Uterine smooth muscle cell (primary cell): ENCODE data around the gene PHLDB3. TPM values are rescaled to one million over a fixed set of nuclear protein-coding genes. Genes with fewer than 3 reads are reported as not detected.

Experiments
- total RNA-seq: library from RNA; depleted of rRNA; stranded (reverse); fragments of >200 nt; gene quantifications from 2 replicates; pipeline ENCODE4 v1.2.3, GENCODE V29; 2014

Gene PHLDB3
- 6.4 and 11.6 TPM in 2 replicates for total RNA-seq

GRCh38 chr19:43504426-43505185 is at the start of gene PHLDB3:
Gene PHLDB3 (minus strand): TSS chr19:43504746. CDS start chr19:43504118, 628 bp downstream.

DNA sequence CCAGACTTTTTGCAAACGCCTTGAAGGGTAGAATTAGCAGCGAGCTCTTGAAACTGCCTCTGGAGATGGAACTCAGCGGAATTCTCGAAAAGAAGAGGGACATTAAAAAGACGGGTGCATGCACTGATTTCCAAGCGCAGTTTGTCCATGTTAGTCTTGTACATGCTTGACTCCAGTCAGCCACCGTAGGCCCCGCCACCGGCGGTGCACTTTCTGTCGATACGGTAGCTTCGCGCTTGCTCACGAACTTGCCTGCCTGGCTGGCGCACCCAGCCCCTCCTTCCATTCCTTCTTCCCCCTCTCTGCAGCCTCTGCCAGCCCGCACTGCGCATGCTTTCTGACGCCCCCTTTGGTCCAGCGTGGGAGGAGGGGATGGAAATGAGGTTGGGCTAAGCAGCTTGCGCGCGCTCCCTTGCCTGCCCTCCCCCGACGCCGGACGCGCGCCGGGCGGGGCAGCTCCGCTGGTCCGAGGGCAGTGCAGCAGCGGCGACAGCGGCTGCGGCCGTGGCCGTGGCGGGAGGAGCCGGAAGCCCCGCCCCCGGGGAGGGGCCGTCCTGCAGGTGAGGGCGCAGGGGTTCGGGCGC is 28.5 kb upstream of the PHLDB3 start, which contains the start of gene ZNF575:
ZNF575 (plus strand) TSS at position 227 of the 584 bp plus-strand sequence. CDS start 1,235 bp downstream, outside the sequence.

GRCh38 chr19:43526884-43527859 is 22.6 kb upstream of the PHLDB3 start, which contains the start of gene ETHE1:
Gene ETHE1 (minus strand): TSS chr19:43527201. CDS start chr19:43527177, 24 bp downstream.

GRCh38 chr19:43465468-43466120 is 39.0 kb downstream of the PHLDB3 start, which contains the start of gene LYPD3:
Gene LYPD3 (minus strand): TSS chr19:43465608. CDS start chr19:43465571, 37 bp downstream.

Other genes with a start within 250 kb of the PHLDB3 start
- gene PSG9, start 235.2 kb downstream of the PHLDB3 start, total RNA-seq = 0.11 and 0.12 TPM in 2 replicates
- gene CD177, start 151.1 kb downstream of the PHLDB3 start, total RNA-seq = 0.25 and 0.55 TPM in 2 replicates
- gene TEX101, start 89.9 kb downstream of the PHLDB3 start, total RNA-seq = not detected in 2 replicates
- 0.11 and 0.12 TPM in 2 replicates for gene LYPD3, start 39.1 kb downstream of the PHLDB3 start, total RNA-seq
- gene ETHE1, start 22.5 kb upstream of the PHLDB3 start, total RNA-seq = 73.0 and 89.6 TPM in 2 replicates
- 0.11 and 0.37 TPM in 2 replicates for gene ZNF575, start 28.4 kb upstream of the PHLDB3 start, total RNA-seq
- gene XRCC1, start 70.8 kb upstream of the PHLDB3 start, total RNA-seq = 14.4 and 20.0 TPM in 2 replicates
- 2.9 and 3.4 TPM in 2 replicates for gene PINLYP, start 71.1 kb upstream of the PHLDB3 start, total RNA-seq
- gene IRGQ, start 91.4 kb upstream of the PHLDB3 start, total RNA-seq = 12.7 and 15.7 TPM in 2 replicates
- gene ZNF576, start 91.8 kb upstream of the PHLDB3 start, total RNA-seq = 13.0 and 15.5 TPM in 2 replicates
- gene SRRM5, start 107.3 kb upstream of the PHLDB3 start, total RNA-seq = not detected in 2 replicates
- 25.7 and 30.0 TPM in 2 replicates for gene ZNF428, start 114.9 kb upstream of the PHLDB3 start, total RNA-seq
- 1.2 and 3.7 TPM in 2 replicates for gene CADM4, start 135.1 kb upstream of the PHLDB3 start, total RNA-seq
- gene PLAUR, start 165.4 kb upstream of the PHLDB3 start, total RNA-seq = 126 and 194 TPM in 2 replicates
- not detected in 2 replicates for gene IRGC, start 211.3 kb upstream of the PHLDB3 start, total RNA-seq